Retinal pigment epithelial cell (primary cell): ENCODE data around the gene CDKN2AIP.

Experiments used
- DNase-seq: peaks from one replicate; pipeline ENCODE4 v3.0.0-alpha.2; 2010; ENCODE audit warnings: low read depth
- H3K4me3 ChIP-seq: 2 replicates; pipeline ENCODE4 v1.5.1; 2011; ENCODE audit warnings: mild to moderate bottlenecking, low read length, control low read depth, moderate library complexity
- CTCF ChIP-seq: conservative IDR thresholded peaks from 2 replicates; pipeline ENCODE4 v1.5.1; 2011; ENCODE audit warnings: low read depth, low read length, control low read depth, inconsistent platforms

CDKN2AIP gene

DNA sequence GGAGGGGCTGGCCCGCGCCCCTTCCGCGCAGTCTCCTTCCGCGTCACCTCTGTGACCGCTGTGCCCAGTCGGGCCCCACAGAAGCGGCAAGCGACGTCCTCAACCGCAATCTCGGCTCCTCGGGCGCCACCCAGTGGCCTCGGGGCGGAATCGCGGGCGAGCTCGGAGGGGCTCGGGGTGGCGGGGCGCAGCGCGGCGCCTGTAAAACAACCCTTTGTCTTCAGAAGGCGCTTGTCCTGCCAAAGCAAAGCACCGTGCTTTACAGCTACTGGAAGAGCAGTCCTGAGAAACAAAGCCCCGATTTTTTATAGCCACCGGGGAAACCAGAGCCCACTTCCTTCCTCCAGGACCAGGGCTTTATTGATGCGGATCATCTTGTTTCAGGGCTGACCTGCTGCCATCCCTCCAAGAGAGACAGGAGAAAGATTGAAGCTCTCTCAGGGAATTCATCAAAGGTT, 37.3 kb upstream of the CDKN2AIP start:
- H3K4me3 ChIP-seq, result peak overlapping the region; percentile 47
- TF ChIP-seq CTCF, result peak; percentile 78
- no peak for DNase-seq

- no peak for DNase-seq
- H3K4me3 ChIP-seq, result peak overlapping the region; percentile 47
- TF ChIP-seq CTCF, result no peak
Observed at GRCh38 chr4:183407635-183408464, 36.6 kb upstream of the CDKN2AIP start.

DNA sequence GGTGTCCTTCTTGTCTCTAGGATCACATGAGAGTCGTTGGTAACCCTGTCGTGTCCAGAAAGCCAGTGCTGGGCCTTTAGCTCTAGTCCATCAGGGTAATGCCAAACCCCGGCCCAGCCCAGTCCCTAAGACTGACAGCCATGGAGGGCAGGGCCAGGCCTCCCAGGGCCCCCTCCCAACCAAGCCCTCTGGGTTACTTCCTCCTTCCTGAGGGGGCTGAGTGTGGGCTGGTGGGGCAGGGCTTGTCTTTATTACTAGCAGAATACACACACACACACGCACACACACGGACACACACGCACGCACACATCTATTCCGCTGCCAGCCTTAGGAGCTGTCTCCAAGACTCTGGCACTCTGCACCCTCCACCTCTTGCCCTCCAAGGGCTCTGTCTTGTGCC, 35.6 kb upstream of the CDKN2AIP start:
- no peak for DNase-seq

DNA sequence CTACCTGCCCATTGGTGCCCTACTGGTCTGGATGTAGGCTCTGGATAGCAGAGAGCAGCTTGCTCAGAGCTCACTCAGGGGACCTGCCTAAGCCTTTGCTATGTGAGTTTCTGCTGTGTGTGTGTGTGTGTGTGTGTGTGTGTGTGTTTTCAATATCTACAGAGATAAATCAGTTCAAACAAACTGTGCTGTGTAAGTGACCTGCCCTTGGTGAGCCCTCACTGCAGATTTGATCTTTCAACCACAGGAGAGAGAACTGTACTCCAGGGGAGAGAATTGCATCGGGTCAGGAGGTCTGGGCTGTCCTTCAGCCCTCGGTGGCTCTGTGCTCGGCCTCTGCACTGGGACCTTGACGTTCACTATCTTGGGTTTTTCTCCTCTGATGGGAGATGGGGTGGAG, 35.0 kb upstream of the CDKN2AIP start:
- H3K4me3 ChIP-seq, result no peak overlapping the region
- no peak for DNase-seq
- no peak for TF ChIP-seq CTCF

More for the DNA sequence above, 35.6 kb upstream of the CDKN2AIP start:
- no peak overlapping the region for H3K4me3 ChIP-seq
- TF ChIP-seq CTCF, result no peak

DNA sequence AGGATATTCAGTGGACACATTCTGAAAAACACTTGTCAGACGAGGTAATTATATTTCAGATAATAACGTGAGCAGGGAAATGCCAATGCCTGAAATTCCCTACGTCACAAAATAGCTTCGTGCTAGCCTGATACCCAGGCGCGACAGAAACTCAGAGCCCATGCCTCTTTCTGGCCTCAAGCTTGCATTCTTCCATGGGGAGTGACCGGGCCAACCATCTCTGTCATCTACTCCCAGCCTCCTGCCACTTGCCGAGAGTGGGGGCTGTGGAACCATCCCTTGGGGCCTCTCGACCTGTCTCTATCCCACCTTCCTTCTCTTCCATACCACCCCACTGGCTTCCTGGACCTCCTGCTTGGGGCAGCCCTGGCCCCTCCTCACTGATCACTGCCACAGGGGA, 34.5 kb upstream of the CDKN2AIP start:
- DNase-seq, result peak; percentile 68
- no peak overlapping the region for H3K4me3 ChIP-seq
- TF ChIP-seq CTCF, result no peak

DNA sequence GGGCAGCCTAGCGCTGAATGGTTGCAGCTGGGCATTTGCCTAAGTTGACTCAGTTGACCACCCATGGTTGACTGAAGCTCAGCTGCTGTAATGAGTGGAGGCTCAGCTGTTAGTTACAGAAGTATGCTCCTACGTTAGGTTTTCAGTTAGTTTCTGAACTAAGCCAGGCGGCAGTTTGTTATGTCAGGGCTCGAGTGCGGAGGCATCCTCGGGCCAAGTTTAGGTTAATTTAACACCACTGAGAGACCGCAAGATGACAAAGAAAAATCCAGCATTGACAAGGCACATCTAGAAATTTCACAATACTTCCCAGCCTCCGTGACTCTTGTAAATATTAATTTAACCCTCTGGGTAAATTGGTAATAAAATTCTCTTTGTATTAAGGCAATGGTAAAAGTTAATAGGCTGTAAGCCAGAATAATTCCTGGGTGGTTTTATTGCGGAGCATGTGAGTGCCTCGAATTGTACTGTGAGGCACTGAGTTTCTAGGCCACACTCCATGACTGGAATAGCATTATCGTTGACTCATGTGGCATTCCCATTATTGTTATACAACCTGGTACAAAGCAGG, 33.1 kb upstream of the CDKN2AIP start:
- no peak for DNase-seq
- no peak overlapping the region for H3K4me3 ChIP-seq
- no peak for TF ChIP-seq CTCF

DNA sequence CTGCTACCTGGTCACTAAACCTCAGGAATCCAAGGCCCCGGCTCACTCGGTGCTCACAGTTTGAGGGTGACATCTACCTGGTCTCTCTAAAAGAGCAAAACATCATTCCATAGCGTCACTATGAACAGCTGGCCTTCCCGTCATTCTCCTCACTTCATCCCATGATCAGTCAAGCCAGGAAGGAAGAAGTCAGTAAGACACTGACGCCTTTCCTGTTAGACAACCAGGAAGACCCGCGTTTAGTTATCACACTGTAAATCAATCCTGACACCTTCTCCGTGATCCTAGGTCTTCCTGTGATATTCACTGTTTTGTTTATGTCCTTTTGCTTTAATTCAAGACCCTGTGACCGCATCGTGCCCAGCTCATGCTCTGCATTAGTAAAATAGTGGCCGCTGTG, 31.6 kb upstream of the CDKN2AIP start:
- no peak overlapping the region for H3K4me3 ChIP-seq
- no peak for TF ChIP-seq CTCF
- no peak for DNase-seq
